Stimulated activated CD8-positive, alpha-beta memory T cell treated with anti-CD3 and anti-CD28 coated beads, Interleukin-15, amount 100 ng/mL, for 1 hour (primary cell): Measurements from ENCODE around the gene AJM1.
"Not testable (repeated sequence)": the region's sequence is repeated elsewhere in the genome, so short reads cannot be mapped to it uniquely, and the experiment has no call there.

Experiments
- DNase-seq: peaks from one replicate; pipeline ENCODE4 v3.0.0-alpha.2; 2020; ENCODE audit warnings: low read depth

The AJM1 gene

GRCh38 chr9:136856541-136857141 lies 14.4 kb downstream of the AJM1 start:
- no peak for DNase-seq

- DNase-seq = no peak
Measured at GRCh38 chr9:136857166-136857565, 14.9 kb downstream of the AJM1 start.

- no peak for DNase-seq
Measured at GRCh38 chr9:136857581-136858412, 15.5 kb downstream of the AJM1 start.

- no peak for DNase-seq
Measured at GRCh38 chr9:136858452-136858843, 16.2 kb downstream of the AJM1 start.

GRCh38 chr9:136858844-136859757 lies 16.8 kb downstream of the AJM1 start:
- no peak for DNase-seq

- no peak for DNase-seq
Measured at GRCh38 chr9:136860529-136860928, 18.3 kb downstream of the AJM1 start.

- no peak for DNase-seq
Measured at GRCh38 chr9:136860933-136861873, 18.9 kb downstream of the AJM1 start.

GRCh38 chr9:136861874-136862457 lies 19.7 kb downstream of the AJM1 start:
- no peak for DNase-seq

GRCh38 chr9:136862849-136863622 lies 20.8 kb downstream of the AJM1 start:
- no peak for DNase-seq

- no peak for DNase-seq
Measured at GRCh38 chr9:136863623-136864273, 21.5 kb downstream of the AJM1 start.

- no peak for DNase-seq
Measured at GRCh38 chr9:136865041-136865767, 22.9 kb downstream of the AJM1 start.

- DNase-seq = no peak
Measured at GRCh38 chr9:136865768-136866103, 23.5 kb downstream of the AJM1 start.

GRCh38 chr9:136866898-136867421 lies 24.7 kb downstream of the AJM1 start:
- not testable (repeated sequence) for DNase-seq

- no peak for DNase-seq
Measured at GRCh38 chr9:136867480-136867879, 25.2 kb downstream of the AJM1 start.

- DNase-seq = no peak
Measured at GRCh38 chr9:136867917-136868316, 25.6 kb downstream of the AJM1 start.

GRCh38 chr9:136868644-136869043 lies 26.4 kb downstream of the AJM1 start:
- DNase-seq = no peak

GRCh38 chr9:136869611-136870010 lies 27.3 kb downstream of the AJM1 start:
- not testable (repeated sequence) for DNase-seq

- DNase-seq = no peak
Measured at GRCh38 chr9:136875155-136875554, 32.9 kb downstream of the AJM1 start.

GRCh38 chr9:136876476-136876875 lies 34.2 kb downstream of the AJM1 start:
- DNase-seq = no peak
